ENCODE measurements around the gene NF1. TPM values are rescaled to one million over a fixed set of nuclear protein-coding genes. Genes with fewer than 3 reads are reported as not detected.

The NF1 gene
- total and polyA plus RNA-seq, 8 donors, result 45.0 to 57.7 (median 52.0) TPM

DNA sequence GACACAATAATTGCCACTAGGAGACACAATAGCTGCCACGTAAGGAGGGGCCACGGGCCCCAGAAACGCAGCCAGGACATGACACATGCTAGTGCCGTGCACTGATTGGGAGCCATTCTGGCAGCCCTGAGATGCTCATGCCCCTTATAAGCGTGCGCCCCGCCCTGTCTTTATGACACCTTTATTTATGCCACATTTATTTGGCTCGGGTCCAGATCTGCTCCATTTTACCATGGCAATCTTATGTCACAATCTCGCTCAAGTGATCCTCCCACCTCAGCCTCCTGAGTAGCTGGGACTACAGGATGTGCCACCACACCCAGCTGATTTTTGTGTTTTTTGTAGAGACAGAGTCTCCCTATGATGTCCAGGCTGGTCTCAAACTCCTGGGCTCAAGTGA lies 43.8 kb upstream of the NF1 start:
- Histone ChIP-seq H3K27ac (peak overlapping the region in 1 of 2 donors; percentile 78), H3K4me3 (no peak overlapping the region), H3K4me1 (peaks cover 0 to 26% of the 10 kb centered on the region in 2 donors), H3K27me3 (no peaks in the 10 kb centered on the region), H3K36me3 (no peaks in the 10 kb centered on the region), H3K9me3 (no peaks in the 10 kb centered on the region)
- no peak for DNase-seq
- intact Hi-C loops (cut with DNase I), result no loop called here
- ATAC-seq, result no peak
- TF ChIP-seq, protein P1, sequence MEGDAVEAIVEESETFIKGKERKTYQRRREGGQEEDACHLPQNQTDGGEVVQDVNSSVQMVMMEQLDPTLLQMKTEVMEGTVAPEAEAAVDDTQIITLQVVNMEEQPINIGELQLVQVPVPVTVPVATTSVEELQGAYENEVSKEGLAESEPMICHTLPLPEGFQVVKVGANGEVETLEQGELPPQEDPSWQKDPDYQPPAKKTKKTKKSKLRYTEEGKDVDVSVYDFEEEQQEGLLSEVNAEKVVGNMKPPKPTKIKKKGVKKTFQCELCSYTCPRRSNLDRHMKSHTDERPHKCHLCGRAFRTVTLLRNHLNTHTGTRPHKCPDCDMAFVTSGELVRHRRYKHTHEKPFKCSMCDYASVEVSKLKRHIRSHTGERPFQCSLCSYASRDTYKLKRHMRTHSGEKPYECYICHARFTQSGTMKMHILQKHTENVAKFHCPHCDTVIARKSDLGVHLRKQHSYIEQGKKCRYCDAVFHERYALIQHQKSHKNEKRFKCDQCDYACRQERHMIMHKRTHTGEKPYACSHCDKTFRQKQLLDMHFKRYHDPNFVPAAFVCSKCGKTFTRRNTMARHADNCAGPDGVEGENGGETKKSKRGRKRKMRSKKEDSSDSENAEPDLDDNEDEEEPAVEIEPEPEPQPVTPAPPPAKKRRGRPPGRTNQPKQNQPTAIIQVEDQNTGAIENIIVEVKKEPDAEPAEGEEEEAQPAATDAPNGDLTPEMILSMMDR (IDR thresholded peaks at IDR 0.05), result no peak

- TF ChIP-seq, protein P1 (IDR thresholded peaks at IDR 0.05), result no peak
- H3K9me3 ChIP-seq, result no peaks in the 10 kb centered on the region
- ATAC-seq, result peak; percentile 23
- peaks cover 0 to 26% of the 10 kb centered on the region in 2 donors for H3K4me1 ChIP-seq
- intact Hi-C loops (cut with DNase I), result no loop called here
- H3K27me3 ChIP-seq, result no peaks in the 10 kb centered on the region
- DNase-seq, result no peak
- H3K4me3 ChIP-seq, result no peak overlapping the region
- no peaks in the 10 kb centered on the region for H3K36me3 ChIP-seq
- peak overlapping the region; percentile 33 to 78 for H3K27ac ChIP-seq
These were observed 43.3 kb upstream of the NF1 start for GRCh38 chr17:31051506-31051905.

DNA sequence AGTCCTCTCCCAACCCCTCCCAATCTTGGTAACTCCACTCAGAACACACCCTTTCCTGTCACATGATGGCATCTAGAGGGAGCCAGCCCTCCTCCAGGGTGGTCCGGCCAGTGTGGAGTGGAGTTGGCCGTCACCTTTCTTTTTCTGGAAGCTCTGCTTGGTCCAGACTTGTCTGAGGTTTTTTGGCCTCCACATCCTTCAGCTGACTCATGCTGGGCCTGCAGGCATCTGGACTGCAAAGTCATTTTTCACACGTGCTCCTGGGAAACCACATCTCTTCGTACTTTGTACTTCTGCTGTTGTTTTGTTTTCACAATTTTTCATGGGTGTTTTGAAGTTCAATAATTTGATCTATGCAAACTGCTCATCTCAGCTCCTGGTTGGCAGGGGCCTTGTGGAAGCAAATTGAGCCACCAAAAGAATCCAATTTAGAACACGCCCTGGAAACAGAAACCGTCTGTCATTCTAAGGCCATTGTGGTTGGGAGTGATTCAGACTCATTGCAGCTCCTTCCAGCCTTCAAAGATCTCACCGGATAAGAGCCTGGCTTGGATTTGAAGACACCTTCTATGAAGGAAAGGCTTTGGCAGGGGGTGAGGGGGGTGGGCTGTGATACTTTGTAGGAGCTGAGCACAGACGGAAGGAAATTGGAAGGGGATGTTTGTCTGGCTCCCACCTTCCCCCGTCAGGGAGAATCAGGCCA lies 42.4 kb upstream of the NF1 start:
- ATAC-seq (peak; percentile 90), DNase-seq (peak in 2 of 4 donors; percentile 14 to 68)
- Histone ChIP-seq H3K27ac (peak overlapping the region in 1 of 2 donors; percentile 78), H3K27me3 (no peaks in the 10 kb centered on the region), H3K9me3 (no peaks in the 10 kb centered on the region), H3K4me3 (no peak overlapping the region), H3K4me1 (peaks cover 0 to 26% of the 10 kb centered on the region in 2 donors), H3K36me3 (no peaks in the 10 kb centered on the region)
- TF ChIP-seq, protein P1 (IDR thresholded peaks at IDR 0.05), result no peak
- intact Hi-C loops (cut with DNase I), result no loop called here

GRCh38 chr17:31053071-31053470 lies 41.7 kb upstream of the NF1 start:
- no peaks in the 10 kb centered on the region for H3K36me3 ChIP-seq
- DNase-seq (no peak), ATAC-seq (no peak)
- H3K4me1 ChIP-seq, result peaks cover 0 to 26% of the 10 kb centered on the region in 2 donors
- H3K27me3 ChIP-seq, result no peaks in the 10 kb centered on the region
- H3K27ac ChIP-seq, result no peak overlapping the region
- no peak overlapping the region for H3K4me3 ChIP-seq
- H3K9me3 ChIP-seq, result no peaks in the 10 kb centered on the region
- intact Hi-C loops (cut with DNase I), result no loop called here
- TF ChIP-seq, protein P1 (IDR thresholded peaks at IDR 0.05), result no peak

DNA sequence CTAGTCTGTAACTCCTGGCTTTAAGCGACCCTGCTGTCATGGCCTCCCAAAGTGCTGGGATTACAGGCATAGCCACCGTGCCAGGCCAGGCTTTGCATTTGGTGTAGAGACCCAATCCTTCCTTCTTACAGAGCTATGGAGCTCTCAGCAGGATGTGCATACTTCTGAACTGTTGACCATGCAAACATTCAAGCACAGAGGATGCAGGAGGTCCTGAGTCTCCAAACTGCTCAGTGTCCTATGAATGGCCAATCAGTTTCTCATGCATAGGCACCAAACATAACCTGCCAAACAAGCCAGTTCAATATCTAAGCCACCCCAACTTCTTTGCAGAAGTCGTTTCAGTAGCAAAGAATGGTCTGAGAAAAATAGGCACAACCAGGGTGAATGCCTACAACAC lies 40.0 kb upstream of the NF1 start:
- TF ChIP-seq, protein P1 (IDR thresholded peaks at IDR 0.05), result no peak
- peaks cover 0 to 26% of the 10 kb centered on the region in 2 donors for H3K4me1 ChIP-seq
- no peaks in the 10 kb centered on the region for H3K9me3 ChIP-seq
- no peaks in the 10 kb centered on the region for H3K27me3 ChIP-seq
- no peak for DNase-seq
- H3K36me3 ChIP-seq, result no peaks in the 10 kb centered on the region
- no peak for ATAC-seq
- H3K4me3 ChIP-seq, result no peak overlapping the region
- no peak overlapping the region for H3K27ac ChIP-seq
- intact Hi-C loops (cut with DNase I), result no loop called here
